Central memory CD8-positive, alpha-beta T cell (primary cell): ENCODE measurements around the gene SLC6A1.

Source experiments
- ATAC-seq: fragments of 150-1000 bp; cut with Tn5 transposase; replicated peaks from 2 replicates; pipeline ENCODE4 v1.10.0; 2022; ENCODE audit warnings: mild to moderate bottlenecking, moderate FRiP score, moderate number of reproducible peaks; ENCODE audit not compliant: poor library complexity, severe bottlenecking; ENCODE audit errors: extremely low read depth
- DNase-seq, 2 donors: peaks; one replicate each; pipeline ENCODE4 v3.0.0; 2021; ENCODE audit warnings: low spot score in 2 of 2
- H3K27ac Mint-ChIP-seq: one replicate; pipeline ENCODE4 v1.8.0; 2022; ENCODE audit warnings: low read depth, mild to moderate bottlenecking, moderate library complexity, mixed read lengths
- H3K27me3 Mint-ChIP-seq: one replicate; pipeline ENCODE4 v1.8.0; 2022; ENCODE audit warnings: mixed read lengths
- H3K36me3 Mint-ChIP-seq: one replicate; pipeline ENCODE4 v1.8.0; 2022; ENCODE audit warnings: mild to moderate bottlenecking, moderate library complexity, mixed read lengths; ENCODE audit not compliant: insufficient read depth
- H3K4me1 Mint-ChIP-seq: one replicate; pipeline ENCODE4 v1.8.0; 2022; ENCODE audit warnings: mixed read lengths
- H3K4me3 Mint-ChIP-seq: one replicate; pipeline ENCODE4 v1.8.0; 2022; ENCODE audit warnings: mild to moderate bottlenecking, moderate library complexity, mixed read lengths
- H3K9me3 Mint-ChIP-seq: one replicate; pipeline ENCODE4 v1.8.0; 2022; ENCODE audit warnings: mixed read lengths

SLC6A1 gene

GRCh38 chr3:11021611-11022011 lies 29.1 kb downstream of the SLC6A1 start:
- Mint-ChIP-seq H3K36me3 (no peaks in the 10 kb centered on the region), H3K27ac (no peak overlapping the region), H3K4me3 (no peak overlapping the region), H3K27me3 (peaks cover 63% of the 10 kb centered on the region), H3K9me3 (peaks cover 4% of the 10 kb centered on the region), H3K4me1 (no peaks in the 10 kb centered on the region)
- ATAC-seq (no peak), DNase-seq (no peak)

DNA sequence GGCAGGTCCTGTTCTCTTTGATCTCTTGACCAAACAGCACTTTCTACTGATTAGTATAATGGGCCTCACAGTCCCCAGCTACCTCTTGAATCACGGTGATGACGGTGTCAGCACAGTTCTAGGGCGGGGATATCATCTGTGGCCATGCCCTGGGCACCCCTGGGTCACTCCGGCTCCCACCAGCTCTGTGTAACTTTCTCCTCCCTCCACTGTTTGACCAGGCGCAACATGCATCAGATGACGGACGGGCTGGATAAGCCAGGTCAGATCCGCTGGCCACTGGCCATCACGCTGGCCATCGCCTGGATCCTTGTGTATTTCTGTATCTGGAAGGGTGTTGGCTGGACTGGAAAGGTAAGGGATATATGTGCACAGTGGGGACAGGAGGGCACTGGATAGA lies 29.6 kb downstream of the SLC6A1 start:
- no peak overlapping the region for H3K27ac Mint-ChIP-seq
- H3K4me3 Mint-ChIP-seq, result no peak overlapping the region
- ATAC-seq, result no peak
- H3K36me3 Mint-ChIP-seq, result no peaks in the 10 kb centered on the region
- peaks cover 68% of the 10 kb centered on the region for H3K27me3 Mint-ChIP-seq
- DNase-seq, result no peak
- peaks cover 8% of the 10 kb centered on the region for H3K9me3 Mint-ChIP-seq
- no peaks in the 10 kb centered on the region for H3K4me1 Mint-ChIP-seq

DNA sequence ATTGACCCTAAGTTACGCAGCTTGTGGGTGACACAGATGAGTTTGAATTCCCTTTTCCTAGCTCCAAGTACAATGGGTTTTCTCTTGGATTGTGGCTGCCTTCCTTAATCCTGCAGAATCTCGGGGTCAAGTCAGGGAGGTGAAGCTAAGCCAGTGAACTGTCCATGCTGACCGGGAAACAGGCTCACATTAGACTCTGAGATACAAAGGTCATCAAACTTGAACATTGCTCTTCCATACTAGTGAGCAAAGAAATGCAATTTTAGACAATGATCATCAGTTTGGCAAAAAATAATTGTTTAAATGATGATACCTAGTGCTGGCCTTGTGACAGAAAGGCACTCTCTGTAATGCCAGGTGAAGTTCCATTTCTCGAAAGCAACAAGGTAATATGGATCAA lies 31.6 kb downstream of the SLC6A1 start:
- no peak overlapping the region for H3K4me3 Mint-ChIP-seq
- H3K36me3 Mint-ChIP-seq, result no peaks in the 10 kb centered on the region
- no peak for ATAC-seq

GRCh38 chr3:11029948-11030347 lies 37.4 kb downstream of the SLC6A1 start:
- DNase-seq (no peak), ATAC-seq (no peak)
- Mint-ChIP-seq H3K27ac (no peak overlapping the region), H3K4me1 (no peaks in the 10 kb centered on the region), H3K9me3 (peaks cover 8% of the 10 kb centered on the region), H3K4me3 (no peak overlapping the region), H3K27me3 (peaks cover 52% of the 10 kb centered on the region), H3K36me3 (no peaks in the 10 kb centered on the region)

More for the DNA sequence above, 31.6 kb downstream of the SLC6A1 start:
- no peaks in the 10 kb centered on the region for H3K4me1 Mint-ChIP-seq
- peaks cover 8% of the 10 kb centered on the region for H3K9me3 Mint-ChIP-seq
- peaks cover 68% of the 10 kb centered on the region for H3K27me3 Mint-ChIP-seq
- no peak overlapping the region for H3K27ac Mint-ChIP-seq
- no peak for DNase-seq

- H3K36me3 Mint-ChIP-seq, result no peaks in the 10 kb centered on the region
- H3K4me3 Mint-ChIP-seq, result no peak overlapping the region
- H3K9me3 Mint-ChIP-seq, result no peaks in the 10 kb centered on the region
- H3K27ac Mint-ChIP-seq, result no peak overlapping the region
- H3K27me3 Mint-ChIP-seq, result peaks cover 51% of the 10 kb centered on the region
- DNase-seq (no peak), ATAC-seq (no peak)
- no peaks in the 10 kb centered on the region for H3K4me1 Mint-ChIP-seq
These were observed 41.3 kb downstream of the SLC6A1 start for GRCh38 chr3:11033871-11034270.

DNA sequence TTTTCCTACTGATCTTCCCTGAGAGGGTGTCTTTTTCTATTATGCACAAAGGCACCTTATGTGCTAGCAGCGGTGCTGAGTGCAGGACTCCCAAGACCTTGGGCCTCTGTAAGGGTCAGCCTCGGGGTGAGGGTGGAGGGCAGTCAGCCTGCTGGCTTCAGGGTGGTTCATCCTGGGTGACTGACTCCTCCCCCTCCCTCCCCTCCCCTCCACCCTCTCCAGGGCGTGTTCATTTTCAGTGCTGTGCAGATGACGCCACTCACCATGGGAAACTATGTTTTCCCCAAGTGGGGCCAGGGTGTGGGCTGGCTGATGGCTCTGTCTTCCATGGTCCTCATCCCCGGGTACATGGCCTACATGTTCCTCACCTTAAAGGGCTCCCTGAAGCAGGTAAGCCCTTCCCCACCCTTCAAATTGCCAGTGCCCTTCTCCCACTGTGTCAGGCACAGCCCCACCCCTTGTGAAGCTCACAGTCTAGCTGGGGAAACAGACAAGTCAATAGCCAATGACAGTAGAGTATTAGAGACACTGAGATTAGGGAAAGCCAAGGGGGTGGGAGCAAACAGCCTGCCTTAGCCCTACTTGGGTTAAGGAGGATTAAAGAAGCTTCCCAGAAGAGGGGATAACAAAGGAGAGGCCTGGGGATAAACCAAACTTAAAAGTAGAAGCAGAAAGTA lies 41.9 kb downstream of the SLC6A1 start:
- Mint-ChIP-seq H3K9me3 (no peaks in the 10 kb centered on the region), H3K27me3 (peaks cover 52% of the 10 kb centered on the region), H3K4me3 (no peak overlapping the region), H3K36me3 (no peaks in the 10 kb centered on the region), H3K4me1 (no peaks in the 10 kb centered on the region), H3K27ac (no peak overlapping the region)
- DNase-seq (no peak), ATAC-seq (no peak)

DNA sequence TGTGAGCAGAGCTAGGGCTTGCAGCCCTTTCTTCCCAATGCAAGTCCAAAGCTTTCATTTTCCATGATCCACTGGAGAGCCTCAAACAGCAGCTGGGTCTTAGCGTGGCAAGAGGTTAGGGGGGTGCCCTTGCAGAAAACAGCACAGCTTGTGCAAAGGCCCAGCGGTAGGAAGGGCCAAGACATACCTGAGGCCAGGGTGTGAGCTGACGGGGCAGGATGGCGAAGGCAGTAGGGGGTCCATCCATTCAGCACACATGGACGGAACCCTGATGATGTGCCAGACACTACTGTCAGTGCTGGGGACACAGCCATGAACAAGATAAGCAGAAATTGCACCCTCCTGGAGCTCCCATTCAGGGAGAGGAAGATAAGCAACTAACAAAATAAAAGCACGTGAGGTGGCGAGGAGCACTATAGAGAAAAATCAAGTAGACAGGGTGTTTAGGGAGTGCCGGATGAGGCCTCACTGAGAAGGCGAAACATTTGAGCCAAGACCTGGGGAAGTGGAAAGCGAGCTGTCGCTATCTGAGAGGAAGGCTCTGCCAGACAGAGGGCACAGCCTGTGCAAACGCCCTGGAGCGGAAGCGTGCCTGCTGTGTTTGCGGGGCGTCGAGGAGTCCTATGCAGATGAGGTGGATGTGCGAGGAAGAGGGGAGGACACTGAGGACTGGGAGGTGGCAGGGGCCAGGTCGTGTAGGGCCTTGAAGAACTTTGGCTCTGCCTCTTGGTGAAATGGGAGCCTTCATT lies 43.4 kb downstream of the SLC6A1 start:
- DNase-seq (no peak), ATAC-seq (no peak)
- Mint-ChIP-seq H3K4me1 (no peaks in the 10 kb centered on the region), H3K36me3 (no peaks in the 10 kb centered on the region), H3K27me3 (peaks cover 65% of the 10 kb centered on the region), H3K9me3 (no peaks in the 10 kb centered on the region), H3K4me3 (no peak overlapping the region), H3K27ac (no peak overlapping the region)

GRCh38 chr3:11037241-11037873 lies 44.8 kb downstream of the SLC6A1 start:
- ATAC-seq, result no peak
- Mint-ChIP-seq H3K36me3 (no peaks in the 10 kb centered on the region), H3K27me3 (peaks cover 65% of the 10 kb centered on the region), H3K4me3 (no peak overlapping the region), H3K9me3 (no peaks in the 10 kb centered on the region), H3K27ac (no peak overlapping the region), H3K4me1 (no peaks in the 10 kb centered on the region)
- DNase-seq, result no peak

GRCh38 chr3:11037976-11038375 lies 45.4 kb downstream of the SLC6A1 start:
- H3K27me3 Mint-ChIP-seq, result peaks cover 65% of the 10 kb centered on the region
- DNase-seq, result no peak

DNA sequence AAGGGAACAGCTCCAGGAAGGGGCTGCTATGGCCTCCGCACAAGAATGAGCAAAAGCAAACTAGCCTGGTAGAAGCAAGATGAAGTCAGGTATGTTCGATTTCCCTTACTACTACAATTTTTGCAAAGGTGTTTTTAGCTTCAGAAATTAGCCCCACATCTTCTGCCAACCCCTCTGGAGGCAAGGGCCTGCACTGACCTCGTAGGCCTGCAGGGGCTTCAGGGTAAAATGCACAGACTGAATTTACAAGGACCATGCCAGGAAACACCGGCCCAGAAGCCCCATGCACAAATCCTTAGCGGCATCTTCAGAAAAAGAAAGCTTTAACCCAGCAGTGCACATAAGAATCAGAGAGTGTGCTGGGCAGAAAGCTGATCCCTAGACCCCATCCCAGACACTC lies 53.0 kb downstream of the SLC6A1 start:
- Mint-ChIP-seq H3K9me3 (no peaks in the 10 kb centered on the region), H3K4me1 (no peaks in the 10 kb centered on the region), H3K4me3 (no peak overlapping the region), H3K27me3 (peaks cover 45% of the 10 kb centered on the region), H3K27ac (no peak overlapping the region), H3K36me3 (no peaks in the 10 kb centered on the region)
- ATAC-seq (no peak), DNase-seq (no peak)

More at GRCh38 chr3:11037976-11038375, 45.4 kb downstream of the SLC6A1 start:
- Mint-ChIP-seq H3K9me3 (no peaks in the 10 kb centered on the region), H3K4me3 (no peak overlapping the region), H3K36me3 (no peaks in the 10 kb centered on the region), H3K4me1 (no peaks in the 10 kb centered on the region), H3K27ac (no peak overlapping the region)
- no peak for ATAC-seq

DNA sequence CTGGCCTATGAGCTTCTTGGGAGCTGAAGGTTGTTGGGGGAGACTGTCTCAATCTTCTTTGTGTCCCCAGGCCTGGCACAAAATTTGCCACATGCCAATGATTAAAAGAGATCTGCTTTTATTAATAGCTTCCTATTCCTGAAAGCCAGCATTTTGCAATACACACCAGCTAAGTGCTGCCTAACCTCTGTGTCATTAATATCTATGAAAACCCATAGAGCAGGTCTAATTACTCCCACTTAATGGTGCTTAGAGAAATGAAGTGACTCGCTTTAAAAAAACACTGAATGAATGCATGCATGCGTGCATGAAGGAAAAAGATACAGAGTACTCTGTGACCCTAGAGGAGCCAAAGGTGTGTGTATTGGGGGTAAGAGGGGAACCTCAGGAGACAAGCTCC lies 55.0 kb downstream of the SLC6A1 start:
- no peak for DNase-seq
- Mint-ChIP-seq H3K9me3 (no peaks in the 10 kb centered on the region), H3K4me1 (no peaks in the 10 kb centered on the region), H3K36me3 (no peaks in the 10 kb centered on the region), H3K27me3 (peaks cover 50% of the 10 kb centered on the region), H3K27ac (no peak overlapping the region), H3K4me3 (no peak overlapping the region)
- no peak for ATAC-seq

GRCh38 chr3:11050666-11051323 lies 58.2 kb downstream of the SLC6A1 start:
- Mint-ChIP-seq H3K4me1 (no peaks in the 10 kb centered on the region), H3K4me3 (no peak overlapping the region)
- ATAC-seq, result no peak

More at GRCh38 chr3:11050666-11051323, 58.2 kb downstream of the SLC6A1 start:
- peaks cover 47% of the 10 kb centered on the region for H3K27me3 Mint-ChIP-seq
- H3K9me3 Mint-ChIP-seq, result no peaks in the 10 kb centered on the region
- no peak for DNase-seq
- no peaks in the 10 kb centered on the region for H3K36me3 Mint-ChIP-seq
- H3K27ac Mint-ChIP-seq, result no peak overlapping the region
